OCI-LY7 (cell line): ENCODE measurements around the gene SLC6A6. TPM values are rescaled to one million over a fixed set of nuclear protein-coding genes. Genes with fewer than 3 reads are reported as not detected.

ENCODE experiments used
- BruUV-seq: library from RNA; stranded (reverse); fragments of 400-500 nt; replicated peaks from 2 replicates; lab custom pipeline; 2021; lab: Mats Ljungman, UMichigan
- CTCF ChIA-PET: fragments of 300-600 bp; sonication (Branson Sonifier 250); formaldehyde crosslinking; loops from one replicate; lab custom pipeline; 2022; ENCODE audit warnings: antibody characterized with exemption; ENCODE audit not compliant: unreplicated experiment; lab: Charles Lee
- POLR2A ChIA-PET: fragments of 300-600 bp; sonication (Branson Sonifier 250); formaldehyde crosslinking; loops from one replicate; lab custom pipeline; 2022; ENCODE audit warnings: antibody characterized with exemption; lab: Charles Lee
- DNase-seq: peaks from one replicate; pipeline ENCODE4 v3.0.0-alpha.2; 2015; ENCODE audit warnings: low spot score
- H2AFZ ChIP-seq: fragments of 200-600 bp; sonication (generic), shearing (Covaris generic); 2 replicates; pipeline ENCODE4 v1.6.1; 2014; ENCODE audit warnings: mild to moderate bottlenecking, antibody characterized with exemption, low read length, moderate library complexity
- H3K27ac ChIP-seq: fragments of 200-600 bp; sonication (generic); 2 replicates; pipeline ENCODE4 v1.5.1; 2014; ENCODE audit warnings: mixed run types, low read depth, mild to moderate bottlenecking, moderate library complexity, low read length, inconsistent platforms; ENCODE audit not compliant: poor library complexity, severe bottlenecking
- H3K36me3 ChIP-seq: fragments of 200-600 bp; sonication (generic); 2 replicates; pipeline ENCODE4 v1.6.1; 2014; ENCODE audit warnings: mild to moderate bottlenecking, antibody characterized with exemption, low read length, moderate library complexity, mixed read lengths; ENCODE audit not compliant: insufficient read depth
- H3K4me1 ChIP-seq: fragments of 200-600 bp; sonication (generic); 2 replicates; pipeline ENCODE4 v1.5.1; 2014; ENCODE audit warnings: mild to moderate bottlenecking, low read length; ENCODE audit not compliant: insufficient read depth, poor library complexity, severe bottlenecking
- H3K4me2 ChIP-seq: fragments of 200-600 bp; sonication (generic); 2 replicates; pipeline ENCODE4 v1.6.1; 2014; ENCODE audit warnings: mild to moderate bottlenecking, low read length
- H3K4me3 ChIP-seq: fragments of 200-600 bp; sonication (generic); 2 replicates; pipeline ENCODE4 v1.5.1; 2014; ENCODE audit warnings: mild to moderate bottlenecking, low read depth, low read length; ENCODE audit not compliant: poor library complexity, severe bottlenecking
- H3K79me2 ChIP-seq: fragments of 200-600 bp; sonication (generic); 2 replicates; pipeline ENCODE4 v1.6.1; 2016; ENCODE audit warnings: low read depth, mild to moderate bottlenecking, low read length, moderate library complexity, mixed read lengths; ENCODE audit not compliant: insufficient read depth
- H3K9me2 ChIP-seq: fragments of 200-600 bp; sonication (generic); 2 replicates; pipeline ENCODE4 v1.6.1; 2016; ENCODE audit warnings: mild to moderate bottlenecking, low read length, mixed read lengths; ENCODE audit not compliant: insufficient read depth
- H3K9me3 ChIP-seq: fragments of 200-600 bp; sonication (generic); 2 replicates; pipeline ENCODE4 v1.6.1; 2014; ENCODE audit warnings: mild to moderate bottlenecking, mixed run types, low read length, mixed read lengths
- H4K20me1 ChIP-seq: fragments of 200-600 bp; sonication (generic); 2 replicates; pipeline ENCODE4 v1.6.1; 2014; ENCODE audit warnings: mild to moderate bottlenecking, antibody characterized with exemption, low read length, moderate library complexity, mixed read lengths; ENCODE audit not compliant: insufficient read depth
- EZH2phosphoT487 ChIP-seq: fragments of 200-600 bp; sonication (generic); IDR thresholded peaks from 2 replicates; pipeline ENCODE4 v1.6.1; 2018; ENCODE audit warnings: low read depth, borderline replicate concordance, mild to moderate bottlenecking, mixed run types, antibody characterized with exemption, low read length, moderate library complexity, mixed read lengths
- intact Hi-C: fragments of 100-400 bp; cut with micrococcal nuclease; formaldehyde crosslinking; loops from one replicate; pipeline ENCODE4 v1.10.0; 2022; ENCODE audit not compliant: unreplicated experiment
- total RNA-seq, 2 experiments: library from RNA; depleted of rRNA in 1 of 2; stranded (reverse); fragments of >200 nt in 1 of 2; shearing (Covaris generic) in 1 of 2; gene quantifications; 2 replicates each; pipeline ENCODE4 v1.2.3, GENCODE V29; 2014 to 2022
- TF ChIP-seq, protein P1 (sequence below): fragments of 200-600 bp; sonication (generic); conservative IDR thresholded peaks from 2 replicates; pipeline ENCODE4 v1.5.1; 2014; ENCODE audit warnings: mild to moderate bottlenecking, antibody characterized with exemption, low read length, moderate library complexity, mixed read lengths

The SLC6A6 gene
- total RNA-seq, 2 experiments from 2014 or later, result 43.0 to 51.8 TPM

DNA sequence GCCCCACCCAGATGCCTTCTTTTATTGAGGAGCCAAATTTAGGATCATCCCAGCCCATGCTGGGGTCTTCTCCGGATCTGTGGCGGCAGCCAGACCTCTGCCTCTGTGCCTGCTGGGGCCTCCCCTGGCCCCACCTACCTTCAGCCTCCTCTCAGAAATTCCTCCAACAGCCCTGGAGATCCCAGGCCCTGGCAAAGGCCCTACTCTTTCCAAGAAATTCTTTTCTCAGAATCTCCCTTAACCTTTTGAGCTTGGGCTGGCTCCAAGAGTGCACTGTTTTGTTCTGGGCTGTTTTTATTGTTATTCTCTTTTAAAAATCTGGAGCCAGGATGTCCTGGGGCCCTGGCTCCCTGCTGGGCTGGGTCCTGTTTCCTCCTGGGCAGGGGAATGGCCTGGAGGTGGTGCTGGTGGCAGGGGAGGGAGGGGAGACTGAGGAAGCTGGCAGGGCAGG lies 79.9 kb downstream of the SLC6A6 start:
- BruUV-seq, result no TSS peak
- no peaks in the 10 kb centered on the region for H3K79me2 ChIP-seq
- no peaks in the 10 kb centered on the region for H3K9me2 ChIP-seq
- H3K9me3 ChIP-seq, result no peaks in the 10 kb centered on the region
- no peak overlapping the region for H3K4me3 ChIP-seq
- CTCF ChIA-PET, result interaction anchor here (0.6 kb wide), 1 partner anchor 27 kb away, joined by 4 read pairs; no protein-coding TSS in a partner anchor
- TF ChIP-seq, protein P1, sequence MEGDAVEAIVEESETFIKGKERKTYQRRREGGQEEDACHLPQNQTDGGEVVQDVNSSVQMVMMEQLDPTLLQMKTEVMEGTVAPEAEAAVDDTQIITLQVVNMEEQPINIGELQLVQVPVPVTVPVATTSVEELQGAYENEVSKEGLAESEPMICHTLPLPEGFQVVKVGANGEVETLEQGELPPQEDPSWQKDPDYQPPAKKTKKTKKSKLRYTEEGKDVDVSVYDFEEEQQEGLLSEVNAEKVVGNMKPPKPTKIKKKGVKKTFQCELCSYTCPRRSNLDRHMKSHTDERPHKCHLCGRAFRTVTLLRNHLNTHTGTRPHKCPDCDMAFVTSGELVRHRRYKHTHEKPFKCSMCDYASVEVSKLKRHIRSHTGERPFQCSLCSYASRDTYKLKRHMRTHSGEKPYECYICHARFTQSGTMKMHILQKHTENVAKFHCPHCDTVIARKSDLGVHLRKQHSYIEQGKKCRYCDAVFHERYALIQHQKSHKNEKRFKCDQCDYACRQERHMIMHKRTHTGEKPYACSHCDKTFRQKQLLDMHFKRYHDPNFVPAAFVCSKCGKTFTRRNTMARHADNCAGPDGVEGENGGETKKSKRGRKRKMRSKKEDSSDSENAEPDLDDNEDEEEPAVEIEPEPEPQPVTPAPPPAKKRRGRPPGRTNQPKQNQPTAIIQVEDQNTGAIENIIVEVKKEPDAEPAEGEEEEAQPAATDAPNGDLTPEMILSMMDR, result no peak
- no peak for TF ChIP-seq EZH2phosphoT487
- H2AFZ ChIP-seq, result no peak overlapping the region
- POLR2A ChIA-PET, result no interaction called here
- peaks cover 96% of the 10 kb centered on the region for H3K36me3 ChIP-seq
- no peak overlapping the region for H3K27ac ChIP-seq
- H4K20me1 ChIP-seq, result no peaks in the 10 kb centered on the region
- H3K4me2 ChIP-seq, result no peak overlapping the region
- intact Hi-C loops, result no loop called here
- no peaks in the 10 kb centered on the region for H3K4me1 ChIP-seq
- no peak for DNase-seq

DNA sequence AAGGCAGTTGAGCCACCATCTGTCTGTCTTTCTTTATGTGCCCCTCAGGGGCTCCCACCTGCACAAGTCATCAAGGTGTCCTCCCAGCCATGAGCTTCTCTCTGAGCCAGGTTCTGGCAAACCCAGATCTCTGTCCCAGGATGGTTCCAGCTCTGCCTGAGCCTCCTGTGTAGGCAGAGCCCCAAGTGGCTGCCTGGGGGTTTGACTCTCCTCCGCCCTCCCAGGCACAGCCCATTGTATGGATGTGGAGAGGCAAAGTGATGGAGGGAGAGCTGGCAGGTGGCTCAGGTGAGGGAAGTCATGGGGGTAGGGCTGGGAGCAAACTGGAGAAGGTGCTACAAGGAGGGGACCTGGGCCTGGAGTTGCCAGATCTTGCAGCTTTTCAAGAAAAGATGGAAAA lies 80.9 kb downstream of the SLC6A6 start:
- Histone ChIP-seq H3K9me3 (no peaks in the 10 kb centered on the region), H3K36me3 (peaks cover 95% of the 10 kb centered on the region), H3K9me2 (no peaks in the 10 kb centered on the region), H3K27ac (no peak overlapping the region), H4K20me1 (no peaks in the 10 kb centered on the region), H2AFZ (no peak overlapping the region), H3K4me3 (no peak overlapping the region), H3K79me2 (no peaks in the 10 kb centered on the region), H3K4me1 (no peaks in the 10 kb centered on the region), H3K4me2 (no peak overlapping the region)
- intact Hi-C loops, result no loop called here
- CTCF ChIA-PET, result no interaction called here
- TF ChIP-seq, protein P1, result no peak
- no peak for TF ChIP-seq EZH2phosphoT487
- POLR2A ChIA-PET, result interaction anchor here (1.6 kb wide), 1 partner anchor 8 kb away, joined by 4 read pairs; no protein-coding TSS in a partner anchor
- BruUV-seq, result no TSS peak
- no peak for DNase-seq

DNA sequence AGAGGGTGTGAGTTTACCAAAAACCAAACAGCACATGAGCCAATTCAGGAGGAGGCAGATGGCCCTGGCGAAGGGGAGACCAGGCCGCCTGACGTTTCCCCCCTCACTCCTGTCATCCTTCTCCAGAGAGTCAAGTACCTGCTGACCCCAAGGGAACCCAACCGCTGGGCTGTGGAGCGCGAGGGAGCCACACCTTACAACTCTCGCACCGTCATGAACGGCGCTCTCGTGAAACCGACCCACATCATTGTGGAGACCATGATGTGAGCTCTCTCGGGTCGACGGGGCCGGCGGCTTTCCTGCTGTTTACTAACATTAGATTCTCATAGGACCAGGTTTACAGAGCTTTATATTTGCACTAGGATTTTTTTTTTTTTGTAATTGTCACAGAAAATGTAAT lies 82.3 kb downstream of the SLC6A6 start:
- no peak for TF ChIP-seq EZH2phosphoT487
- TF ChIP-seq, protein P1, result no peak
- no peak overlapping the region for H3K4me3 ChIP-seq
- ChIA-PET CTCF (no interaction called here), POLR2A (interaction anchor here (1.6 kb wide), 1 partner anchor 9 kb away, joined by 4 read pairs; no protein-coding TSS in a partner anchor)
- DNase-seq, result no peak
- no peaks in the 10 kb centered on the region for H3K9me2 ChIP-seq
- H3K9me3 ChIP-seq, result no peaks in the 10 kb centered on the region
- H3K4me1 ChIP-seq, result no peaks in the 10 kb centered on the region
- H4K20me1 ChIP-seq, result no peaks in the 10 kb centered on the region
- intact Hi-C loops, result no loop called here
- peaks cover 92% of the 10 kb centered on the region for H3K36me3 ChIP-seq
- H3K79me2 ChIP-seq, result no peaks in the 10 kb centered on the region
- H3K4me2 ChIP-seq, result no peak overlapping the region
- H2AFZ ChIP-seq, result no peak overlapping the region
- BruUV-seq, result no TSS peak
- H3K27ac ChIP-seq, result no peak overlapping the region
